Adrenal gland (tissue), 5 donors: ENCODE results near the gene ST3GAL6.

Experiments
- CTCF ChIP-seq, 6 experiments: fragments of 450-650 bp in 4 of 6; fragments of 200-600 bp in 2 of 6; sonication (generic) in 1 of 6; IDR thresholded peaks; 1 replicate in 5 of 6; 2 replicates in 1 of 6; pipeline versions ENCODE4 v1.5.1 to v1.8.0; 2016 to 2021; ENCODE audit warnings: antibody characterized with exemption in 6 of 6, mild to moderate bottlenecking in 2 of 6, moderate library complexity in 1 of 6
- POLR2A ChIP-seq, 2 donors: fragments of 450-650 bp; IDR thresholded peaks; one replicate each; pipeline ENCODE4 v1.6.1; 2017; ENCODE audit warnings: antibody characterized with exemption in 2 of 2, mild to moderate bottlenecking in 2 of 2, moderate library complexity in 1 of 2
- donor health status: DM: no; HTN: no; CAD: no.

- no peak for TF ChIP-seq CTCF (IDR thresholded peaks at IDR 0.05)
- no peak for TF ChIP-seq POLR2A (IDR thresholded peaks at IDR 0.05)
Measured at GRCh38 chr3:98746882-98747281, 16.3 kb upstream of the ST3GAL6 start.
